Measurements from ENCODE around the gene NELL2.

DNA sequence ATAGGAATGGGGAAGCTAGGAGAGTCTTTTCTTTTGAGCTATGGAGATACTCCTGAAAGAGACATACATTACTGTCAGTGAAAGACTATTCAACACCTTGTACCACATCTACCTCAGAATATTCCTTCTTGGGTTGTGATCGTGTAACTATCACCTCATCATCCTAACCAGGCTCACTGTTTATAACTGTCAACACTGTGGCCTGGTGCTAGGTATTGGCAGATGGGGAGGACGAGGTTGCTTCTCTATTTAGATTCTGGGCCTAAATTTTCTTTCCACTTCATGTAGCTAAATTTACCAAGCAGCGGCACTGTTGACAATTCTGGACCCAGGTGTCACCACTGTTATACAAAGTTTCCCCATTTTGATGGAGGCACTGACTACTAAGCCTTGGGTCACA is 354.4 kb downstream of the NELL2 start:
- no peak for TF ChIP-seq POLR2A (IDR thresholded peaks at IDR 0.05)
- TF ChIP-seq, protein P1, sequence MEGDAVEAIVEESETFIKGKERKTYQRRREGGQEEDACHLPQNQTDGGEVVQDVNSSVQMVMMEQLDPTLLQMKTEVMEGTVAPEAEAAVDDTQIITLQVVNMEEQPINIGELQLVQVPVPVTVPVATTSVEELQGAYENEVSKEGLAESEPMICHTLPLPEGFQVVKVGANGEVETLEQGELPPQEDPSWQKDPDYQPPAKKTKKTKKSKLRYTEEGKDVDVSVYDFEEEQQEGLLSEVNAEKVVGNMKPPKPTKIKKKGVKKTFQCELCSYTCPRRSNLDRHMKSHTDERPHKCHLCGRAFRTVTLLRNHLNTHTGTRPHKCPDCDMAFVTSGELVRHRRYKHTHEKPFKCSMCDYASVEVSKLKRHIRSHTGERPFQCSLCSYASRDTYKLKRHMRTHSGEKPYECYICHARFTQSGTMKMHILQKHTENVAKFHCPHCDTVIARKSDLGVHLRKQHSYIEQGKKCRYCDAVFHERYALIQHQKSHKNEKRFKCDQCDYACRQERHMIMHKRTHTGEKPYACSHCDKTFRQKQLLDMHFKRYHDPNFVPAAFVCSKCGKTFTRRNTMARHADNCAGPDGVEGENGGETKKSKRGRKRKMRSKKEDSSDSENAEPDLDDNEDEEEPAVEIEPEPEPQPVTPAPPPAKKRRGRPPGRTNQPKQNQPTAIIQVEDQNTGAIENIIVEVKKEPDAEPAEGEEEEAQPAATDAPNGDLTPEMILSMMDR (IDR thresholded peaks at IDR 0.05) = no peak
